HG02642 (cell line): ENCODE measurements around the gene CSTPP1.
"Not testable (repeated sequence)": the region's sequence is repeated elsewhere in the genome, so short reads cannot be mapped to it uniquely, and the experiment has no call there.

Source experiments
- ATAC-seq: cut with Tn5 transposase; IDR thresholded peaks from one replicate; pipeline ENCODE4 v1.9.1; 2021; ENCODE audit warnings: mild to moderate bottlenecking; ENCODE audit not compliant: unreplicated experiment, poor library complexity

The CSTPP1 gene

DNA sequence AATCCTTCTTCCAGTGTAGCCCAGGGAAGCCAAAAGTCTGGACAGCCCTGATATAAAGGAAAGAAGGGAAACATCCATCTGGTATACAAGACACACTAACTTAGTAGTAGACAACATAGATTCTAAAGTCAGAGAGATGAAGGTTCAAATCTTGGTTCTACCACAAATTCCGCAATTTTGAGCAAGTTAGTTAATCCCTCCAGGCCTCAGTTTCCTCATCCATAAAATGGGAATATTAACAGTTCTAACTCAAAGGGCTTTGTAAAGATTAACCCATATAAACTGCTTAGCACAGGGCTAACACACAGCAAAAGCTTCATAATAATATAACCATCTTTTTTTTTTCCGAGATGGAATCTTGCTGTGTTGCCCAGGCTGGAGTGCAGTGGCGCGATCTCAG, 29.0 kb upstream of the CSTPP1 start:
- no peak for ATAC-seq

- ATAC-seq: no peak
Measured at GRCh38 chr11:46912526-46913150, 23.9 kb upstream of the CSTPP1 start.

DNA sequence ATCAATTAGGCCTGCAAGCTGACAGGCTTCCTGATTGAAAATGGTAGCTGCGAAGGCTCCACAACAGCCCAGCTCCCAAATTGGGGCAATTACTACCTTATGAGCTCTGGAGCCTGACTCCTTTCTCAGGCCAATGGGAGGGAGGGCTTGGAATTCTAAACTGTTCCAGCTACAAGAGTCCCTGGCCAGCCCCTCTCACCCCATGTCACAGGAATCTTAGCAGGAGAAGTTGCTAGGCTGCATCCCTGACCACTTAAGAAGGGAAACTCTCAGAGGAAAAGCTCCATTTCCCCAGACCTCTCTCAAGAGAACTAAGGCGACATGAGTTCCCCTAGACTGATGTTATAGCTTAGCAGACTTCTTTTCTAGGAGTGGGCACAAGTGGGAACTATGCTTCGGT, 23.1 kb upstream of the CSTPP1 start:
- no peak for ATAC-seq

- no peak for ATAC-seq
Measured at GRCh38 chr11:46914363-46914762, 22.2 kb upstream of the CSTPP1 start.

DNA sequence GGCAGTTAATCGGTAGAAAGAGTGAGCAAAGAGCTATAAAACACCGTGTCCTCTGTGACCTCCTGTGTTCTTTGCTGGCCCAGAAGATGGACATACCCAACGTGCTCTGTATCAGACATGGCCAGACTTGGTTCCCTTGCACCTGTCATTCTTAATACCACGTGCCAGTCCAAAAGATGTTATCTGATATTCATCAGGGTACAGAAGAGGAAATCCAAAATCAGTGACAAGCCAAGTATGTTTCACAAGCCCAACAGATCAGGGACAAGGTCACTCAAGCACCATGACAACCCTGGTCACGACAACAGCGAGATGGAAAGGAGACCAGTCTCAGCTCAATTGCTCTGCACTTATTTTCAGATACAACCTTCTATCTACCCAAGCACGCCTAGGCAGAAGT, 21.7 kb upstream of the CSTPP1 start:
- no peak for ATAC-seq

- no peak for ATAC-seq
Measured at GRCh38 chr11:46916286-46917108, 20.1 kb upstream of the CSTPP1 start.

GRCh38 chr11:46917109-46917761, 19.3 kb upstream of the CSTPP1 start:
- no peak for ATAC-seq

DNA sequence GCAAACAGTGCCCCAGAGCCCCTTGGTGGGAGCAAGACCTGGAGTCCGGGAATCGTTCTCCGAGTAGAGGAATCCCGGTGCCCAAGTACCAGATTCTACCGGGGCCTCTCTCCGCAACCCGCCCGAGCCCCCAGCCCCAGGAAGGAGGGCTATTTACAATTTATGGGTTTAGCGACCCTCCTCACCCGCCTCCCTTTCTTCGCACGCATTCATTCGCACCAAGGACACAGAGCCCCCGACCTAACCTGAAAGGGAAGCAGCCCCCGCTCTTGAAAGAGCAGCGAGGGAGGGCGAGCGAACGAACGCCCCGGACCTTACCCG, 18.8 kb upstream of the CSTPP1 start:
- ATAC-seq: no peak

- ATAC-seq: peak; percentile 64
Measured at GRCh38 chr11:46918083-46918787, 18.3 kb upstream of the CSTPP1 start, which contains the start of gene LRP4. LRP4 (minus strand) TSS chr11:46918550; CDS start chr11:46918379, 171 bp downstream.

GRCh38 chr11:46918788-46919513, 17.6 kb upstream of the CSTPP1 start:
- ATAC-seq: peak; percentile 5

- no peak for ATAC-seq
Measured at GRCh38 chr11:46920755-46921154, 15.8 kb upstream of the CSTPP1 start.

DNA sequence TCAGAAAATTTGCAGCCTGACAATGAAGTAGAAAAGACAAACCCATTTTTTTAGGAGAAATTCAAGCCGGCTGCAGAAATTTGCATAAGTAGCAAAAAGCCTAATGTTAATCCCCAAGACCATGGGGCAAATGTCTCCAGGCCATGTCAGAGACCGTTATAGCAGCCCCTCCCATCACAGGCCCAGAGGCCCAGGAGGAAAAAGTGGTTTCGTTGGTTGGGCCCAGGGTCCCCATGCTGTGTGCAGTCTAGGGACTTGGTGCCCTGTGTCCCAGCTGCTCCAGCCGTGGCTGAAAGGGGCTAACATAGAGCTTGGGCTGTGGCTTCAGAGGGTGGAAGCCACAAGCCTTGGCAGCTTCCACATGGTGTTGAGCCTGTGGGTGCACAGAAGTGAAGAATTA, 8.6 kb upstream of the CSTPP1 start:
- ATAC-seq: not testable (repeated sequence)

GRCh38 chr11:46928701-46929100, 7.9 kb upstream of the CSTPP1 start:
- ATAC-seq: not testable (repeated sequence)

DNA sequence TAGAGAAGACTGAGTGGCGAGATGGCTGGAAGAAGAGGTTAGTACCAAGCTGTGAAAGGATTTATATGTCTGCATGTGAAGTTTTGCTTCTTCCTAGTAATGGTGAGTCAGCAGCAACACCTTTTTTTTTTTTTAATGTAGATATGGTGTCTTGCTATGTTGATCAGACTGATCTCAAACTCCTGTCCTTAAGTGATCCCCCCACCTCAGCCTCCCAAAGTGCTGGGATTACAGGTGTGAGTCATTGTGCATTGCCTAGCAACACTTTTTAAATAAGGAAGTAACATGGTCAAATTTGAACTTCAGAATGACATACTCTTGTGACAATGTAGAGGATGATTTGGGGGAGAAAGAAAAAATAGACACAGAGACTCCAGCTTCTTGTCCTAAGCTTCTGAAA, 6.5 kb upstream of the CSTPP1 start:
- ATAC-seq: no peak

- ATAC-seq: no peak
Measured at GRCh38 chr11:46942172-46942571, 5.6 kb downstream of the CSTPP1 start.

GRCh38 chr11:46944356-46945075, 8.0 kb downstream of the CSTPP1 start:
- no peak for ATAC-seq

DNA sequence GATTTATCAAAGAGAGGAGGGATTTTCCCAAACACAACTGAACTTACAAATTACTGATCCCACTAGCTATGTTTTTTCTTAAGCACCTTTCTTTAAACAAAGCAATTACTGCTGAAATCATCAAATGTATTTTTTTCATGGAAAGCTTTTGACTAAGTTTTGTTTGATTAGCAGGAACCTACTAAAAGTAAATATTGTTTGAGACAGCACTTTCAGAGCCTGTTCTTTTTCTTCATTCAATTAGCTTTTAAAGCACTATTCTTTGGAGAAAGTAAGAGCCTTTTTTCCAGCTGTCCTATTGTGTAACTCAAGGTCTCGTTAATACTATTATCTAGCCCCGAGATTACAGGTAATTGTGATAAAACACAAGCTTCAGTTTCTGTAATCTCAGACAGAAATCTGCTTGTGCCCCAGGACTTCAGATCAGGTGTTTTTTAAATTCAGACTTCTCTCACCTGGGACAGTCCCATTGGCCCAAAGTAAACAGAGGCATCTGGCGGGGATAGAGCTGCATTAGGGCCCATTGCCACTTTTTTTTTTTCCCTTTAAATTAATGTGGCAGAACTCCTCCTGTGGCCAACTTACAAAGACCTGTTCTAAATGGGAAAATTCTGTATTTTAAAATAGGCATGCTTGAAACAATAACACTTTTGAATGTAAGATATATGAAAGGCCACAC, 11.0 kb downstream of the CSTPP1 start:
- ATAC-seq: no peak

GRCh38 chr11:46948378-46949131, 12.0 kb downstream of the CSTPP1 start:
- ATAC-seq: no peak
